Measurements from ENCODE around the gene SBK3.

DNA sequence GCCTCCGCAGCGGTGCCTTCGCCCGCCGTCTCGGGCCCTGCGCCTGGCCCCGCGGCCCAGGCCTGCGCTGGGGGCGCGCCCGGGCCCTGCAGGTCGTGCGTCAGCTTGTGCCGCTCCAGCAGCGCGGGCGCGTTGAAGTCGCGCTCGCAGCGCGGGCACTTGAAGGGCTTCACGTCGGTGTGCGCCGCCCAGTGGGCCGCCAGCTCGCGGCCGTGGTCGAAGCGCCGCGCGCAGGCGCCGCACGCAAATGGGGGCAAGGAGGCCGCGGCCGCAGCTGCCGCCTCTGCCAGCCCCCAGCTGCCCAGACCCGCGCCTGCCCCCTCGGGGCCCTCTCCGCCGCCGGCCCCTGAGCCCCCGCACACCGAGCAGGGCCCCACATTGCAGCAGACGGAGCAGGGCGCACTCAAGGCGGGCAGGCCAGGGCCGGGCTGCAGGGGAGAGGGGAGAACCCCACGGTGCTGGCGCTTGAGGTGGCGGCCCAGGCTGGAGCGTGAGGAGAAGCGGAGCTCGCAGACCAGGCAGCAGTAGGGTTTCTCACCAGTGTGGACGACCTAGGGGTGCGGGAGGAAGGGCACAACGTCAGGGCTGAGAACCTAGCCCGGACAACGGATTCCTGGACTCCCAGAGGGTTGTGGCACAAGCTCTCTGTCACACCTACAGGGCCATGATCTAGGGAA, 47.9 kb upstream of the SBK3 start:
- TF ChIP-seq CTCF (IDR thresholded peaks at IDR 0.05) (no peak), POLR2A (IDR thresholded peaks at IDR 0.05) (no peak)

Data from esophagus squamous epithelium (tissue), 4 donors.